ENCODE results near the gene SDK2.
A peak's percentile ranks its signal among the peaks of the same experiment; 100 is the strongest.

SDK2 gene

GRCh38 chr17:73349647-73350046 lies 294.6 kb downstream of the SDK2 start:
- TF ChIP-seq GATA3 (IDR thresholded peaks at IDR 0.05; ENCODE audit: low read depth, low read length) = no peak
- no peak for TF ChIP-seq GATA2 (IDR thresholded peaks at IDR 0.05; ENCODE audit: low read depth, low read length)

DNA sequence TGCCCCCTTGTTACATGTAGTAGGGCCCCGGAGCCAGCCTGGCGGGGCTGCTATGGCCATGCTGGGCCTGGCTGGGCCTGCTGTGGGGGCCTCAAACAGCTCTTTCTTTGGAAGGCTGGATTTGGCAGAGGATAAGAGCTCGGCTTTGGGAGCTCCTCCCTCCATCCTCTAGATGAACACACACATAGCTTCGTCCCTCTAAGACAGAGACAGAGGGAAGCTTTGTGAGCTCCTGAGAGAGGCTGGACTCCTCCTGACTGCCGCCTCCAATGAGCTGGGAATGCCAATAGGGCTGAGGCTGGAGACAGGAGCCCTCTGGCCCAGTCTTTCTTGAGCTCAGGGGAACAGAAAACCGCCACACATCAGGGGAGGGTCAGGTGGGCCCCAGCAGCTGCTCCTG lies 295.1 kb downstream of the SDK2 start:
- TF ChIP-seq GATA3 (IDR thresholded peaks at IDR 0.05; ENCODE audit: low read depth, low read length) (no peak), GATA2 (IDR thresholded peaks at IDR 0.05; ENCODE audit: low read depth, low read length) (no peak)

- TF ChIP-seq GATA3 (IDR thresholded peaks at IDR 0.05; ENCODE audit: low read depth, low read length) (no peak), GATA2 (IDR thresholded peaks at IDR 0.05; ENCODE audit: low read depth, low read length) (no peak)
Observed at GRCh38 chr17:73348829-73349095, 295.5 kb downstream of the SDK2 start.

GRCh38 chr17:73348018-73348828 lies 296.0 kb downstream of the SDK2 start:
- no peak for TF ChIP-seq GATA2 (IDR thresholded peaks at IDR 0.05; ENCODE audit: low read depth, low read length)
- TF ChIP-seq GATA3 (IDR thresholded peaks at IDR 0.05; ENCODE audit: low read depth, low read length) = no peak

DNA sequence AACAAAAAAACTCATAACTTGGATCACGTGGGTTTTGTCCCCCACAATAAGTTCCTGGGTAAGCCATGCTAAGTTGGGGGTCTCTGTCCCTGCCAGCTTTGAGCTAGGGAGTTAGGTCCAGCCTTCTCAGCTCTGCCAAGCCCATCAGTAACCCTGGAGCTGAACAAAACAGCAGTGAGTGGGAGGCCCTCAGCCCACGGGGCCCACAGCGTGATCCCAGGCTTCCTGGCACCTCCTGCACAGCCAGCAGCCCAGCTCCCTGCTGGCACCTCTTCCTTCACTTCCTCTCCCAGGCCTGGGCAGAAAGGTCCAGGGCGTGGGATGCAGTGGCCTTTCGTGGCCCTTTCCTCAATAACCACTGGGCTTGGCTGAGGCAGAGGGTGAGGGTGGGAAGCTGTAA lies 296.9 kb downstream of the SDK2 start:
- no peak for TF ChIP-seq GATA2 (IDR thresholded peaks at IDR 0.05; ENCODE audit: low read depth, low read length)
- TF ChIP-seq GATA3 (IDR thresholded peaks at IDR 0.05; ENCODE audit: low read depth, low read length) = no peak

DNA sequence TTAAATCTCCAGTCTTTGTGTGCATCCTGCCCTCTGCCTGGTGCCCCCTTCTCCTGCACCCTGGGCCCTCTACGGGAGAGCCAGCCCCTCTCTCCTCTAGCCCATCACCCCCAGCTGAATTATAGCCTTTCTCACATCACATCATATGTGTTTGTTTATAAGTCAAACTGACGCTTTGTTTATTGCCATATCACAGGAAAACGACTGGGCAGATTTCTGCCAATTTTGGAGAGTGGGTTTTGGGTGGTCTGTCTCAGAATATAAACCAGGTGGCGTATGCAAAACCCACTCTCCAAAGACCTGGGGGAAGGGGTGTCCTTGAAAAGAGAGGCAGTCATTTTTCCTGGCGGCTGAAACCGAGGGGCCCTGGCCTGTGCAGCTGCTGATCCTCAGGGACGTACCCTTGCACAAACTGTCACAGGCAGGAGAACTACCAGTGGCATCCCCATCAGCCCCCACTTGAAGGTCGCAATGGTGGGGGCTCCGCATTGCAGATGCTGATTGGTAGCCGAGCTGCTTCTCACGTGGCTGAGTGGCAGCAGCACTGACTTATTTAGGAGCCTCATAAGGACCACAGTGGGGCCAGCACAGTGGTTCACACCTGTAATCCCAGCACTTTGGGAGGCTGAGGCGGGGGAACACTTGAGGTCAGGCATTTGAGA lies 297.6 kb downstream of the SDK2 start:
- TF ChIP-seq GATA2 (IDR thresholded peaks at IDR 0.05; ENCODE audit: low read depth, low read length) = no peak
- TF ChIP-seq GATA3 (IDR thresholded peaks at IDR 0.05; ENCODE audit: low read depth, low read length) = no peak

DNA sequence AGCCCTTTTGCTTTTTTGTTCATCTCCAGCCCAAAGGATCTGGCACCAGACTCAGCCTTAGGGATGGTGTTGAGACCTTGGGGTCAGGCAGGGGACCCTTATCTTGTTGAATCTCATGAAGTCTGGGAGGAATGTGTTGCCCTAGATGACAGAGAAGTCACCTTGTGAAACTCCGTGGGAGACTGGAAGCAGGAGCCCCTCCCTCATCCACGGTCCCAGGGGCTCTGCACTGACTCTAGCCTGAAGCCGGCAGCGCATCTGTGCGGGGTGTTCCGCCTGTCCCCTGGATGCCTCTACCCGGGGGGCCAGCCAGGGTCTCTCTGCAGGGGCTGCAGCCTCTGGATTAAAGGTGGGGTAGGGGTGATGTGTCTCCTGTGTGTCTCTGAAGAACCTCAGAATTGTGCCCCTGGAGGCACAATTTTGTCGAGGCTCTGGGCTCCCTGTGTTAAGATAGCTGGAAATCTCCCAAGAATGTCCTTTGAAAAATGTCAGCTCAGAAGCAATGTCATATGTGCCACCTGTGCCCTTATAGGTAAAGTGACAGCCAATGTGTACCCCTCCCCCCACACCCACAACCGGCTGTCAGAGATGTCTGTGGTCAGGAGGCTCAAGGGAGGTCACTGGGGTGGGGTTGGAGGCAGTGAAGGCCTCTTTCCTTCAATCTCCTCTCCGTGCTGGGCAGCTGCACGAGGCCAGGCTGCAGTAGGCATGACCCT lies 300.3 kb downstream of the SDK2 start:
- TF ChIP-seq GATA3 (IDR thresholded peaks at IDR 0.05; ENCODE audit: low read depth, low read length) = no peak
- peak; percentile 48 for TF ChIP-seq GATA2 (IDR thresholded peaks at IDR 0.05; ENCODE audit: low read depth, low read length)

DNA sequence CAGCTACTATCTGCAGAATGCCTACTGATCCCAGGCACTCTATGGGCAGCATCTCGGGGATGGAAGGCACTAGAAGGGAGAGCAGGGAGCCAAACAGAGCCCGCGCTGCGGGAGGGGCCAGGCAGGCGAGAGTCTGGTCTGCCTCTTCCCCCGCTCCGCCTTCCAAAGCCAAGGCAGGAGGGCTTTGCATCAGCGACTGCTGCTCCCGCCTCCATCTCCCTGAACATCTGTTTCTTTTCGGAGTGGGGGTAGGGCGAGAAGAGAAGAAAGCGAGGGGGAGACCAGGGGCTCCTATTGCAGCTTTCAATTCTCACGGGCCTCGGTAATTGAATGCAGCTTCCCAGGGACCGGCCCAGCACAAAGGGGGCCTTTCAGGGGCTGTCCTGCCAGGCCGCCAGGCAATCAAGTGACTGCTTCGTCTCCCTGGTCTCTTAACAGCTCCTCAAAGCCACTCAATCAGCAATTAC lies 301.0 kb downstream of the SDK2 start:
- TF ChIP-seq GATA3 (IDR thresholded peaks at IDR 0.05; ENCODE audit: low read depth, low read length) (no peak), GATA2 (IDR thresholded peaks at IDR 0.05; ENCODE audit: low read depth, low read length) (no peak)

DNA sequence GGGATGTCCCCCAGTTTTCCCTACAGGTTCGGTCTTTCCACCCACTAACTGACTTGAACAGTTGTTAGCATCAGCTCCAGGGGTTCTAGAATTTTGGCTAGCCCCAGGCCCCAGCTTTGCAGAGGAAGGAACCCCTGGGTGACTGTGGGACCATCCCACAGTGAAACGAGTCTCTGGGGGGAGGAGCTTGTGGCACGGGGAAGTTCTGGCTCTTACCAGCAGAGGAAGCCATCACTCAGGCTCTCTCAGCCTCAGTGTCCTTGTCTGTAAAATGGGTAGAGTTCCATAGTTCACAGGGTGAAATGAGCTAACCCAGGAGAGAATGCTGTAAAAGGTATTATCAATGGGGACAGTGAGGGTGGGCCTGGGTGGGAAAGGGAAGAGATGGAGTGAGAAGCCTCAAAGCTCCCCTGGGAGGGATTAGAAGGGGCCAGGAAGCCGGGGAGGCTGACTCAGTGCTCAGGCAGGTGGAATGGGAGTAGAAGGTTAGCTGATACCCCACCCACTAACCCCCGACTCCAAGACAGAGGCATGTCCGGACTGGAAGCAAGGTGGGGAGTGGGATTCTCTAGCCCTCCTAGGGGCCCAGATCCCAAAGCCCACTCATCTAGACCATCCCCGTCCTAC lies 301.6 kb downstream of the SDK2 start:
- TF ChIP-seq GATA3 (IDR thresholded peaks at IDR 0.05; ENCODE audit: low read depth, low read length) (no peak), GATA2 (IDR thresholded peaks at IDR 0.05; ENCODE audit: low read depth, low read length) (no peak)

- TF ChIP-seq GATA3 (IDR thresholded peaks at IDR 0.05; ENCODE audit: low read depth, low read length) = no peak
- TF ChIP-seq GATA2 (IDR thresholded peaks at IDR 0.05; ENCODE audit: low read depth, low read length) = no peak
Observed at GRCh38 chr17:73342050-73342522, 302.2 kb downstream of the SDK2 start.

DNA sequence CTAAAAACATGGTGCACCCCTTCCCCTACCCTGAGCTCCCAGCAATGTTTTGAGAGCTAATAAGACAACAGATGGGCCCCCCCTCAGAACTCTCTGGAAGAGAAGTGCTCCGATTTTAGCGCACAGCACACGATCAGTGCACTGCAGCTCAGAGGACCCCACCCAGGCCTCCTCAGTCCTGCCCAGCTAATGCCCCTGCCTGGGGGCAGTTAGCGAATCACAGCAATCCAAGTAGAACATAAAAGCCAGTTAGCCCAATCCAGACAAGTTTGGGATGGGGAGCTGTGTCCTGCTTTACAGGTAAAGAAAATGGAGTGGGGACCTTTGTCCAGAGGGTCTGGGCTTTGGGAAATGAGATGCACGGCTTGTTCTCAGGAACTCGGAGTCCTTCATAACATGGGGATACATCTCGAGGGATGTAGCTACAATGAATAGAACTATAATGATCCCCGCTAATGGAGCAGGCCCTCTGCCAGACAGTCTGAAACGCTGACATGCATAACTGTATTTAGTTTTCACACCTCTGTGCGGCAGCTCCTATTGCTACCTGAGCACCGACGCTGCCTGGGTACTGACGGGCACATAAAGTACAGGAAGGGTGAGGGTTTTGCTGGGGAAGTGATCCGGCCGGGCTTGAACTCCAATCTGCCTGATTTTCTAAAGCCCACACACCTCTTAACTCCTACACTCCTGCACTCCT lies 302.7 kb downstream of the SDK2 start:
- no peak for TF ChIP-seq GATA3 (IDR thresholded peaks at IDR 0.05; ENCODE audit: low read depth, low read length)
- no peak for TF ChIP-seq GATA2 (IDR thresholded peaks at IDR 0.05; ENCODE audit: low read depth, low read length)

GRCh38 chr17:73340093-73340596 lies 304.1 kb downstream of the SDK2 start:
- TF ChIP-seq GATA2 (IDR thresholded peaks at IDR 0.05; ENCODE audit: low read depth, low read length) (no peak), GATA3 (IDR thresholded peaks at IDR 0.05; ENCODE audit: low read depth, low read length) (no peak)

- TF ChIP-seq GATA3 (IDR thresholded peaks at IDR 0.05; ENCODE audit: low read depth, low read length) (no peak), GATA2 (IDR thresholded peaks at IDR 0.05; ENCODE audit: low read depth, low read length) (no peak)
Observed at GRCh38 chr17:73338566-73339197, 305.6 kb downstream of the SDK2 start.

Measured in SH-SY5Y (cell line).